WTC11 (cell line): ENCODE measurements around the gene TNNI2. TPM values are rescaled to one million over a fixed set of nuclear protein-coding genes. Genes with fewer than 3 reads are reported as not detected.

Experiments used
- ATAC-seq: fragments of 200-7000 bp; cut with Tn5 transposase; 2 replicates; pipeline ENCODE4 v1.10.0; 2021; ENCODE audit warnings: mild to moderate bottlenecking, moderate library complexity
- CTCF ChIA-PET: fragments of 300-600 bp; sonication (Branson Sonifier 250); formaldehyde crosslinking; loops from one replicate; lab custom pipeline; 2021; ENCODE audit warnings: antibody characterized with exemption; lab: Charles Lee
- POLR2A ChIA-PET: fragments of 350-600 bp; sonication (Branson Sonifier 250); formaldehyde crosslinking; loops from one replicate; lab custom pipeline; 2021; ENCODE audit warnings: antibody characterized with exemption; lab: Charles Lee
- DNase-seq: peaks from one replicate; pipeline ENCODE4 v3.0.0; 2021; ENCODE audit warnings: low spot score
- H3K27ac Mint-ChIP-seq: 2 replicates; pipeline ENCODE4 v1.8.0; 2021; ENCODE audit warnings: mixed read lengths
- H3K27me3 Mint-ChIP-seq: 2 replicates; pipeline ENCODE4 v1.8.0; 2021; ENCODE audit warnings: low read depth, mild to moderate bottlenecking, moderate library complexity, mixed read lengths
- H3K36me3 Mint-ChIP-seq: 2 replicates; pipeline ENCODE4 v1.8.0; 2021; ENCODE audit warnings: mixed read lengths
- H3K4me1 Mint-ChIP-seq: 2 replicates; pipeline ENCODE4 v1.8.0; 2022; ENCODE audit warnings: mixed read lengths
- H3K4me3 Mint-ChIP-seq: 2 replicates; pipeline ENCODE4 v1.8.0; 2021; ENCODE audit warnings: mild to moderate bottlenecking, moderate library complexity, mixed read lengths
- H3K9me3 Mint-ChIP-seq: 2 replicates; pipeline ENCODE4 v1.8.0; 2021; ENCODE audit warnings: mixed read lengths
- AR ChIP-seq: fragments of 250-450 bp; sonication (Bioruptor Pico); IDR thresholded peaks from 2 replicates; pipeline ENCODE4 v1.9.0; 2021; ENCODE audit warnings: mild to moderate bottlenecking
- ARID4B ChIP-seq: sonication (generic); formaldehyde crosslinking; IDR thresholded peaks from 2 replicates; pipeline ENCODE4 v1.8.0; 2023; ENCODE audit warnings: missing genetic modification reagents, mild to moderate bottlenecking, borderline replicate concordance
- CBFB ChIP-seq: sonication (generic); formaldehyde crosslinking; IDR thresholded peaks from 2 replicates; pipeline ENCODE4 v1.8.1; 2022; ENCODE audit warnings: mild to moderate bottlenecking, low read depth, missing genetic modification reagents
- ESRRA ChIP-seq: sonication (generic); formaldehyde crosslinking; IDR thresholded peaks from 2 replicates; pipeline ENCODE4 v1.8.1; 2022; ENCODE audit warnings: mild to moderate bottlenecking, missing genetic modification reagents, borderline replicate concordance
- FOXJ3 ChIP-seq: sonication (generic); formaldehyde crosslinking; IDR thresholded peaks from 2 replicates; pipeline ENCODE4 v1.9.0; 2021; ENCODE audit warnings: missing genetic modification reagents, mild to moderate bottlenecking, borderline replicate concordance
- MXD4 ChIP-seq: fragments of 250-450 bp; sonication (Bioruptor Pico); IDR thresholded peaks from 2 replicates; pipeline ENCODE4 v1.8.0; 2021; ENCODE audit warnings: mild to moderate bottlenecking, moderate library complexity, borderline replicate concordance
- PRRX2 ChIP-seq: fragments of 250-450 bp; sonication (Bioruptor Pico); IDR thresholded peaks from 2 replicates; pipeline ENCODE4 v1.8.0; 2021; ENCODE audit warnings: mild to moderate bottlenecking
- RELA ChIP-seq: sonication (generic); formaldehyde crosslinking; IDR thresholded peaks from 2 replicates; pipeline ENCODE4 v1.8.1; 2022; ENCODE audit warnings: missing genetic modification reagents, mild to moderate bottlenecking, borderline replicate concordance
- RORB ChIP-seq: fragments of 250-450 bp; sonication (Bioruptor Pico); IDR thresholded peaks from 2 replicates; pipeline ENCODE4 v1.9.0; 2021; ENCODE audit warnings: mild to moderate bottlenecking
- SP1 ChIP-seq: sonication (generic); formaldehyde crosslinking; conservative IDR thresholded peaks from 2 replicates; pipeline ENCODE4 v1.8.1; 2022; ENCODE audit warnings: missing genetic modification reagents
- TCF7 ChIP-seq: sonication (generic); formaldehyde crosslinking; IDR thresholded peaks from 2 replicates; pipeline ENCODE4 v1.8.0; 2022; ENCODE audit warnings: mild to moderate bottlenecking, low read depth, missing genetic modification reagents, moderate library complexity
- ZBTB43 ChIP-seq: sonication (generic); formaldehyde crosslinking; IDR thresholded peaks from 2 replicates; pipeline ENCODE4 v1.8.1; 2023; ENCODE audit warnings: mild to moderate bottlenecking, missing genetic modification reagents
- ZNF121 ChIP-seq: sonication (generic); formaldehyde crosslinking; IDR thresholded peaks from 2 replicates; pipeline ENCODE4 v1.8.0; 2023; ENCODE audit warnings: missing genetic modification reagents
- ZNF138 ChIP-seq: sonication (generic); formaldehyde crosslinking; conservative IDR thresholded peaks from 2 replicates; pipeline ENCODE4 v1.8.1; 2022; ENCODE audit warnings: mild to moderate bottlenecking, moderate library complexity, missing genetic modification reagents
- ZNF671 ChIP-seq: fragments of 250-450 bp; sonication (Bioruptor Pico); IDR thresholded peaks from 2 replicates; pipeline ENCODE4 v1.8.0; 2021; ENCODE audit warnings: mild to moderate bottlenecking
- ZSCAN18 ChIP-seq: fragments of 250-450 bp; sonication (Bioruptor Pico); IDR thresholded peaks from 2 replicates; pipeline ENCODE4 v2.1.2; 2022; ENCODE audit warnings: mild to moderate bottlenecking, moderate library complexity
- total RNA-seq: library from RNA; stranded (reverse); gene quantifications from 3 replicates; pipeline ENCODE4 v1.2.3, GENCODE V29; 2021
- TF ChIP-seq, protein P1 (sequence below): fragments of 250-450 bp; sonication (Bioruptor Pico); IDR thresholded peaks from 2 replicates; pipeline ENCODE4 v1.9.0; 2021; ENCODE audit warnings: moderate library complexity, mild to moderate bottlenecking, inconsistent platforms, borderline replicate concordance
- TF ChIP-seq, protein P2 (sequence below): fragments of 250-450 bp; sonication (Bioruptor Pico); conservative IDR thresholded peaks from 2 replicates; pipeline ENCODE4 v1.9.0; 2021; ENCODE audit warnings: mild to moderate bottlenecking
- TF ChIP-seq, protein P3 (sequence below): fragments of 250-450 bp; sonication (Bioruptor Pico); IDR thresholded peaks from 2 replicates; pipeline ENCODE4 v1.9.0; 2021; ENCODE audit warnings: mild to moderate bottlenecking
- TF ChIP-seq, protein P4 (sequence below): sonication (generic); formaldehyde crosslinking; IDR thresholded peaks from 2 replicates; pipeline ENCODE4 v1.8.1; 2022; ENCODE audit warnings: mild to moderate bottlenecking, missing genetic modification reagents, moderate library complexity, borderline replicate concordance

TNNI2 gene
- total RNA-seq, 1 experiment from 2014 or later, result not detected

- TF ChIP-seq AR (no peak), RELA (no peak), TCF7 (CRISPR knock-in tag) (no peak), RORB (no peak), MXD4 (CRISPR knock-in tag) (no peak), ZNF138 (CRISPR knock-in tag) (no peak), ESRRA (CRISPR knock-in tag) (no peak), PRRX2 (no peak), ZSCAN18 (CRISPR knock-in tag) (no peak), ZNF121 (CRISPR knock-in tag) (no peak), CBFB (CRISPR knock-in tag) (no peak)
- TF ChIP-seq, protein P1, sequence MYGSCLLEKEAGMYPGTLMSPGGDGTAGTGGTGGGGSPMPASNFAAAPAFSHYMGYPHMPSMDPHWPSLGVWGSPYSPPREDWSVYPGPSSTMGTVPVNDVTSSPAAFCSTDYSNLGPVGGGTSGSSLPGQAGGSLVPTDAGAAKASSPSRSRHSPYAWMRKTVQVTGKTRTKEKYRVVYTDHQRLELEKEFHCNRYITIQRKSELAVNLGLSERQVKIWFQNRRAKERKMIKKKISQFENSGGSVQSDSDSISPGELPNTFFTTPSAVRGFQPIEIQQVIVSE (CRISPR knock-in tag), result no peak
- TF ChIP-seq, protein P2, sequence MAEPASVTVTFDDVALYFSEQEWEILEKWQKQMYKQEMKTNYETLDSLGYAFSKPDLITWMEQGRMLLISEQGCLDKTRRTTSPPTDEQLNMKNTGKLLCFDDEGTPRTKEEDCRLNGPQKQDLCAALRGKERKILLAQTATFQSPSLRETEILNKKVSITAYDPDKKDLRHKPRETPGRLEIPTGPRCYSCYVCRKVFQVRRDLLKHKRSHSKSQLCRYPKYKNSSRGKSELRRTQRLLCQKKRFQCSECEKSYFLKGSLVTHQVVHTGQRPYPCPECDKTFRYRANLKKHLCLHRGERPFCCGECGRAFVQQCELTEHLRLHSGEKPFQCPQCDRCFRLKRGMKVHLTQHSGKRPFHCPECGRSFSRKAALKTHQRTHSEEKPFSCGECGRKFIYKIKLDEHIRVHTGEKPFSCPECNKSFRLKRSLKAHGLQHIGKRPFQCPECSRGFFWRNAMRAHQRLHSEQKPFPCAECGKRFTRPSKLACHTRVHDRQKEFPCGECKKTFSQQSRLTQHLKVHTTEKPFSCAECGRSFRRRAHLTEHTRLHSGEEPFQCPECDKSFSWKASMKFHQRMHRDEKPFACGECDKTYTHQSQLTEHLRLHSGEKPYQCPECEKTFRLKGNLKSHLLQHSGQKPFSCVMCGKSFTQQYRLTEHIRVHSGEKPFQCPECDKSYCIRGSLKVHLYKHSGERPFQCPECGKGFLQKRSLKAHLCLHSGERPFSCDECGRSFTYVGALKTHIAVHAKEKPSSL (CRISPR knock-in tag), result no peak
Observed at GRCh38 chr11:1887451-1888346, 48.9 kb downstream of the TNNI2 start (continued).

DNA sequence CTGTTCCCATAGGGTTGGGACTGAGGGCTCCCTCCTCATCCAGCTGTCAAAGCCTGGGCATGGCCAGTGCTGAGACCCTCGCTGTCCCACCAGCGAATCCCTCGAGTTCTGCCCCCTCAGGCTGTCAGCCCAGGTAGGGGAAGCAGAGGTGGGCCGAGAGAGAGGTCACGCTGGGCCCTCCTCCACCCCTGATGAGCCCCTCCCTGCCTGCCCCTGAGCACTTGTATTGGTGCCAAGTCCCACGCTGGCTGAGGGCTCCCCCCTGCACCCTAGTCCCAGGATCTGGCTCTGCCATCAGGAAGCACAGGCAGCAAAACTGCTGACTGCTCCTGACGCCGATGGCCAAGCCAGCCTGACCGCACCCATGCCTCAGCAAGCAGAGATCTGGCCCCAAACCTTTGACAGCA, 49.6 kb downstream of the TNNI2 start:
- Mint-ChIP-seq H3K4me3 (no peak overlapping the region), H3K27ac (no peak overlapping the region), H3K4me1 (no peaks in the 10 kb centered on the region), H3K9me3 (no peaks in the 10 kb centered on the region), H3K27me3 (no peaks in the 10 kb centered on the region; the same call in 1 of the 2 replicates), H3K36me3 (no peaks in the 10 kb centered on the region)
- DNase-seq (no peak), ATAC-seq (no peak)
- ChIA-PET POLR2A (no interaction called here), CTCF (interaction anchor here (0.5 to 1.9 kb wide), 3 partner anchors 12 to 264 kb away, joined by 3 to 5 read pairs (median 5); no protein-coding TSS in a partner anchor)
- TF ChIP-seq, protein P3, sequence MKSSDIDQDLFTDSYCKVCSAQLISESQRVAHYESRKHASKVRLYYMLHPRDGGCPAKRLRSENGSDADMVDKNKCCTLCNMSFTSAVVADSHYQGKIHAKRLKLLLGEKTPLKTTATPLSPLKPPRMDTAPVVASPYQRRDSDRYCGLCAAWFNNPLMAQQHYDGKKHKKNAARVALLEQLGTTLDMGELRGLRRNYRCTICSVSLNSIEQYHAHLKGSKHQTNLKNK (CRISPR knock-in tag), result no peak
- no peak for TF ChIP-seq RORB
- no peak for TF ChIP-seq ZNF121 (CRISPR knock-in tag)
- TF ChIP-seq, protein P4, sequence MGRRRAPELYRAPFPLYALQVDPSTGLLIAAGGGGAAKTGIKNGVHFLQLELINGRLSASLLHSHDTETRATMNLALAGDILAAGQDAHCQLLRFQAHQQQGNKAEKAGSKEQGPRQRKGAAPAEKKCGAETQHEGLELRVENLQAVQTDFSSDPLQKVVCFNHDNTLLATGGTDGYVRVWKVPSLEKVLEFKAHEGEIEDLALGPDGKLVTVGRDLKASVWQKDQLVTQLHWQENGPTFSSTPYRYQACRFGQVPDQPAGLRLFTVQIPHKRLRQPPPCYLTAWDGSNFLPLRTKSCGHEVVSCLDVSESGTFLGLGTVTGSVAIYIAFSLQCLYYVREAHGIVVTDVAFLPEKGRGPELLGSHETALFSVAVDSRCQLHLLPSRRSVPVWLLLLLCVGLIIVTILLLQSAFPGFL (CRISPR knock-in tag), result no peak
- no peak for TF ChIP-seq FOXJ3 (CRISPR knock-in tag)
- no peak for TF ChIP-seq SP1 (CRISPR knock-in tag)
- no peak for TF ChIP-seq ZBTB43 (CRISPR knock-in tag)
- TF ChIP-seq ZNF671 (CRISPR knock-in tag), result no peak
- TF ChIP-seq ARID4B (CRISPR knock-in tag), result no peak
